Measurements from ENCODE around the gene P4HTM.

P4HTM gene

GRCh38 chr3:49034650-49035049 lies 44.6 kb downstream of the P4HTM start:
- H3K27me3 ChIP-seq (ENCODE audit: insufficient read depth, poor library complexity, severe bottlenecking): no peaks in the 10 kb centered on the region
- no peak overlapping the region for H3K27ac ChIP-seq (replicated peaks)
- TF ChIP-seq POLR2AphosphoS5 (IDR thresholded peaks at IDR 0.05; ENCODE audit: low read depth) (no peak), SPI1 (IDR thresholded peaks at IDR 0.05; ENCODE audit: borderline replicate concordance, low read depth) (no peak), REST (IDR thresholded peaks at IDR 0.05; ENCODE audit: insufficient replicate concordance, low read depth) (no peak), GABPA (IDR thresholded peaks at IDR 0.05; ENCODE audit: low read depth) (no peak), CTCF (IDR thresholded peaks at IDR 0.05; ENCODE audit: insufficient read depth, low read length) (no peak)
- DNase-seq (ENCODE audit: low read depth in 1 of 2, low spot score in 1 of 2): no peak
- H3K4me3 ChIP-seq (replicated peaks; ENCODE audit: insufficient read depth, low read length): no peak overlapping the region

GRCh38 chr3:49035281-49035680 lies 45.2 kb downstream of the P4HTM start:
- TF ChIP-seq SPI1 (IDR thresholded peaks at IDR 0.05; ENCODE audit: borderline replicate concordance, low read depth) (peak; percentile 67; the same call in 1 of the 2 replicates), GABPA (IDR thresholded peaks at IDR 0.05; ENCODE audit: low read depth) (no peak), REST (IDR thresholded peaks at IDR 0.05; ENCODE audit: insufficient replicate concordance, low read depth) (no peak), CTCF (IDR thresholded peaks at IDR 0.05; ENCODE audit: insufficient read depth, low read length) (no peak), POLR2AphosphoS5 (IDR thresholded peaks at IDR 0.05; ENCODE audit: low read depth) (no peak)
- Histone ChIP-seq H3K27ac (replicated peaks) (no peak overlapping the region), H3K27me3 (ENCODE audit: insufficient read depth, poor library complexity, severe bottlenecking) (no peaks in the 10 kb centered on the region), H3K4me3 (replicated peaks; ENCODE audit: insufficient read depth, low read length) (no peak overlapping the region)
- no peak for DNase-seq (ENCODE audit: low read depth in 1 of 2, low spot score in 1 of 2)

GRCh38 chr3:49053543-49053942 lies 63.5 kb downstream of the P4HTM start:
- peak in 1 of 2 experiments; percentile 14 for DNase-seq (ENCODE audit: low read depth in 1 of 2, low spot score in 1 of 2)
- Histone ChIP-seq H3K27ac (replicated peaks) (peak overlapping the region; percentile 13; the same call in 1 of the 2 replicates), H3K4me3 (replicated peaks; ENCODE audit: insufficient read depth, low read length) (no peak overlapping the region), H3K27me3 (ENCODE audit: insufficient read depth, poor library complexity, severe bottlenecking) (no peaks in the 10 kb centered on the region)
- TF ChIP-seq SPI1 (IDR thresholded peaks at IDR 0.05; ENCODE audit: borderline replicate concordance, low read depth): peak; percentile 67; the same call in 1 of the 2 replicates
- TF ChIP-seq REST (IDR thresholded peaks at IDR 0.05; ENCODE audit: insufficient replicate concordance, low read depth): no peak
